Suppressor macrophage (primary cell): Measurements from ENCODE around the gene MFNG.
A peak's percentile ranks its signal among the peaks of the same experiment; 100 is the strongest.

Experiments
- DNase-seq, 4 experiments: peaks; one replicate each; pipeline ENCODE4 v3.0.0-alpha.2; 2020 to 2022

MFNG gene

GRCh38 chr22:37492428-37493344, 6.5 kb upstream of the MFNG start:
- peak; percentile 88 to 92 (median 91) for DNase-seq

DNA sequence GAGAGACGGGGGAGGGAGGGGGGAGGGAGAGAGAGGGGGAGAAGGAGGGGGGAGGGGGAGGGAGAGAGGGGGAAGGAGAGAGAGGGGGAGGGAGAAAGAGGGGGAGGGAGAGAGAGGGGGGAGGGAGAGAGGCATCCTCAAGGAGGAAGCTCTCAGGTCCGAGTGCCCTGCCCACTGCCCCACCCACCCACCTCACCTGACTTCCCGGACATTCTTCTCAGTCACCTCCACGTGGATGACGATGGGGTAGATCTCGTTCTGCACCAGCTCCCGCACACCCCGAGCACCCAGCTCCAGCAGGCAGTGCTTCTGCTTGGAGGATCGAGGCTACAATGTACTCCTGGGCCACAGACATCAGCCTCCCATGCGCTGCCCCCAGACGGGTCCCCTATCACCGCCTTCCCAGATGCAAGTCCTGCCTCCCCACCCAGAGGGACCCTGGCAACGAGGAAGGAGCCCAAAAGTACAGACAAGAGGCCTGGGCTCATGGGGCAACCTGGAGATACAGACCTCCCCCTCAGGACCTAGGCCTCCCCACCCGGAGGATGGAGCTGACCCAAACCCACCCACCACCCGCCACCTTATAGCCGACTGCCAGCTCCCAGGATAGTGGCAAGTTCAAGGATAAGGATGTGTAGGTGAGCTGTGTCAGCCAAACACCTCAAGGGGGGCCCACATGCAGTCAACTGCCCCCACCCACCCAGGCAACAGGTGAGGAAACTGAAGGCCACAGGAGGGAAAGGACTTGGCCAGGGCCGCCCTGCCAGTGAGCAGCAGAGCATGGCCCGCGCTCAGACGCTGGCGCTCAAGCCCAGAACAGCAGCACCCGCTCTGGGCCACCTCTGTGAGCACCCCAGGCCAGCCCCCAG, 5.6 kb upstream of the MFNG start:
- DNase-seq: no peak

DNA sequence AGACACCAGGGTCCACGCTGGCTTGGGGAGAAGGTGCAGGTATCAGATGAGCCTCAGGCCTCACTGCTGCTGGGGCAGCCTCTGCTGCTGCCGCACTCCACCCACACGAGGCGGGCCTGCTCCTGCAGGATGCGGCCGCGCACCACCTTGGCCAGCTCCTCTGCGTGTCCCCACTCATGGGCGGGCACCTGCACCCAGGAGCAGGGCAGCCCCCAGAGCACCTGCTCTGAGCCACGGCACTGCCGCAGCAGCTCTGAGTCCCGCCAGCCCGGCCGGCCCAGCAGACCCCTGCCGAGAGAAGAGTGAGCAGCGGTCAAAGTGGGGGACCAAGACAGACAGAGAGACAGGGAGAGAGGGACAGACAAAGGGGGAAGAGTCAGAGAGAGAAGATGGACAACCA, 4.9 kb upstream of the MFNG start:
- DNase-seq: no peak

- no peak for DNase-seq
Measured at GRCh38 chr22:37489983-37490382, 3.8 kb upstream of the MFNG start.

- no peak for DNase-seq
Measured at GRCh38 chr22:37488337-37489135, 2.4 kb upstream of the MFNG start.

GRCh38 chr22:37487571-37487970, 1.4 kb upstream of the MFNG start:
- DNase-seq: peak in 3 of 4 experiments; percentile 31 to 43 (median 34)

GRCh38 chr22:37487129-37487528, 945 bp upstream of the MFNG start:
- DNase-seq: no peak

DNA sequence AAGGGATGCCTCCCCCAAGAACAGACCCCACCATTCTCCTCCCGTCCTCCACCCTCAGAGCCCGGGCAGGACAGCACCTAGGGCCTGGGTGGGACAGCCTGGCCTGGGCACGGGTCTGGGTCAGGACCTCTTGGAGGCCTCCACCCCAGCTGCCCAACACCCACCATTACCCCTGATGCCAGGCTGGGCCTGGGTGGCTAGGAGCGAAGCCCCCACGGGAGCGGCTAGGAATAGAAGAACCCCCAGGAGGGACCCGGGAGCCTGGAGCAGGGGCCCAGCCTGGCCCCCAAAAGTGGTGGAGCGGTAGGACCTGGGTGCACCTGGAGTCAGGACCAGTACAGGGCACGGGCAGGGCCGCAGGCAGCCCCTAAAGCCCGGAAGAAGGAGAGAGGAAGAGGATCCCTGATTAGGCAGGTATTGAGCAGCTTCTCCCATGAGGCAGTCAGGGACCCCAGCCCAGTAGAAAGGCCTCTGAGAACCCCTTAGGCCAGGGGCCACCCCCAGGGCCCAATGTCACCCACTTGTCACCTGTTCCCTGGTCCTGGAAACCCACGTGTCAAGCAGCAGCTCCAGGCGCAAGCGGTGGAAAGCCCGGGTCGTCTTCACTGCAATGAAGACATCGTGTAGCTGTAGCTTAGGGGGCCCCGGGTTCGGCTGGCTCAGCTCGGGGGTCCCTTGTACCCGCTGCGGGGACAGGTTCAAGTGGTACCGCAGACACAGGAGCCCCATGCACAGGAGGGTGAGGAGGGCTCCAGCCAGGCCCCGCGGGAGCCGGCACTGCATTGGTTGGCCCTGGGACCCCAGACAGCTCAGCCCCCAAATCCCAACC, 575 bp downstream of the MFNG start:
- peak in 2 of 4 experiments; percentile 12 to 27 for DNase-seq

GRCh38 chr22:37484480-37485394, 1.4 kb downstream of the MFNG start:
- peak; percentile 89 to 95 (median 92) for DNase-seq

- DNase-seq: no peak
Measured at GRCh38 chr22:37483050-37483449, 3.1 kb downstream of the MFNG start.

DNA sequence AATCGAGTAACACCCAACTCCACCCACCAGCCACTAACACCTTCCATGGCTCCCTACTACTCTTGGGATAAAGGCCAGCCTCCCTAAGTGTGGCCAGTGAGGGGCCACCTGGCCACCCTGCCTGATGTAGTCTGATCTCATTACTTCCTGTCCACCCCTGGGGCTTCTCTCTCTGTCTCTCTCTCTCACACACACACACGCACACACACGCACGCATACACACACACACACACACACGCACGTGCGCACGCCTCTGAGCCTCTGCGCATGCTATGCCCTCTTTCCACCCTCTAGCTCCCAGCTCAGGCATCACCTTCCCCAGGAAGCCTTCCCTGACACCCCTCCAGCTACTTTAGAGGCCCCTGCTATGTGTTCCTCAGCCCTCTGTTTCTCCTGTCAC, 3.9 kb downstream of the MFNG start:
- DNase-seq: no peak

- no peak for DNase-seq
Measured at GRCh38 chr22:37481347-37481907, 4.8 kb downstream of the MFNG start.

- DNase-seq: peak in 2 of 4 experiments; percentile 13 to 37
Measured at GRCh38 chr22:37480387-37481346, 5.5 kb downstream of the MFNG start.

GRCh38 chr22:37479196-37479595, 7.0 kb downstream of the MFNG start:
- DNase-seq: no peak

DNA sequence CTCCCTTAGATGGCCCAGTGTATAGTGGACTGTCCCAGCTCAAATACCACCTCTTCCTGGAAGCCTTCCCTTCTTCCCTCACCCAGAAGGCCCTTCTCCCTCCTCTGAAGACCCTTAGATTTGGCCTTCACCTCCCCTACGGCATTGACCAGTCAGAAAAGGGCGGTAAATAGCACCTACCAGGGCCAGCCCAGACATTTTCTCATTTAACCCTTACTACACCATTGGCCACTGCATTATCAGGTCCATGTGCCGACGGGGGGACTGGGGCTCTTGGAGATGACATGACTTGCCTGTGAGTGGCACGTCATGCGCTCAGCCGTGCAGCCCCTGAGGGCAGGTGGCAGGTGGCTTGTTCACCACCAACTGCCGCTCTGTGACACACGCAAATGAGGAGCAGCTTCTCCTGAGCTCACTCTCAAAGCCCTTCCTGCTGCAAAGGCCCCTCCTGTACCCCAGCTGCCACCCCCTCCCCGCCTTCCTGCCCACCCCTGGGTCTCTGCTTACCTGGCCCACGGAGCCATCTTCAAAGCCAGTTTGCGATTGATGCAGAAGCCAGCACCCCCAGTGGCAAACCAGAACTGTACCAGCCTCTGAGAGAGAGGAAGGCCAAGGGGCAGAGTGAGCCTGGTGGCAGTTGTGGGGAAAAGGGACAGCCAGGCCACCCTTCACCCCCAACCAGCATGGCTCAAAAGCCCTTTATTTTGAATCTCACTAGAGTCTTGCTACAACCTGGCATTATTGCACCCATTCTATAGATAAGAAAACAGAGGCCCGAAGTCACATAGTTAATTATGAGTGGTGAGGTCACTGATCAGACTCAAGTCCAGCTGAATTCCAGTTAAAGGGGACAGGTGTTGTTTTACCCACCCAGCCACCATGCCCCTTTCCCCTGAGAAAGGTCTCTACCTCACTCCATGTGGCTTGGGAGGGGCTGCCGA, 9.5 kb downstream of the MFNG start:
- no peak for DNase-seq

DNA sequence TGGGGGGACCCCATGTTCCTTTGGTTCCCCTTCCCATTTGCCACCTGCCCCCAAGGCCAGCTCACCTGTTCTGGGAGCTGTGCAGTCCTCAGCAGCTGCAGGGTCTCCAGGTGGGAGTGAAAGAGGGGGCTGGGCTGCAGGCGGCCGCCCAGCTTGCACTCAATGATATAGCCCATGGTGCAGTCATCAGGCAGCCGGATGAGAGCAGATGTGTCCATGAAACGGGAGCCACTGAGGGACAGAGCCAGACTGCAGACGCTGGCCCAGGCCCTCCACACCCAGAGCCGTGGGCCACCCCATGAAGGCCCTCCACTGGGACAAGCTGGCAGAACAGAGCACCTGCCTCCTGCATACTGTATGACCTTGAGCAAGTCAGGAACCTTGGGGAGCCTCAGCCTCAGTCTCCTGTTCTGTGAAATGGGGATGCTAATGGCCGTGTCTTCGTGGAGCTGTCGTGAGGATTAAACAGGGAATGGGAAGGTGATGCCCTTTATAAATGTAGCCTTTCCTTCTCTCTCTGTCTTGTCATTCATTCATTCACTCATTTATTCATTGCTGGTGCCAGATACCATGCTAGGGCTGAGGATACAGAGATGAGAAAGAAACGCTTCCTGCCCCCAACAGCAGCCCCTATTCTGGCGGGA, 11.6 kb downstream of the MFNG start:
- no peak for DNase-seq

DNA sequence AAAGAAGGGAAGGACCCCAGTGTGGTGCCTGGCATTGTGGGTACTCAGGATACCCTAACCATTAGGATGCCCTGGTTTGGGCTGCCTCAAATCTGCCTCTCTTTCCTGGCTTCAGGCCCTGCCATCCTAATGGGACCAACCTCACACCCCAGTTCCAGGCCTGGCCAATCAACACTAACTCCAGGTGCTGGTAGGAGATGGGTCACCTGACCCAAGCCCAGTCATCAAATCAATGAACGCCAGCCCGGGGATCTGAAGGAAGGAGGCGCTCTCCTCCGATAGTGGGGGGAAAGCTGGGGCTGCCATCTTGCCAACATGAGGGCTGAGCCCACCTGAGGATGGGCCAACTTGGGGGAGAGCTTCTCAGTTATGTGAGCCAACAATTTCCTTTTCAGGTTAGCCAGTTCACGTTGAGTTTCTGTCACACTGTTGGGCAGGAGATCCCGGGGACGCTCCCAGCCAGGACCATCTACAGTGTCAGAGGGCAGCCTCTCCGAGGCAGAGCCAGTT, 12.7 kb downstream of the MFNG start:
- no peak for DNase-seq
